GM18526 (cell line): ENCODE measurements around the gene CDKN3.

Source experiments
- POLR2A ChIP-seq: IDR thresholded peaks from 3 replicates; pipeline ENCODE4 v1.6.1; 2011; ENCODE audit not compliant: insufficient read length; ENCODE audit errors: extremely low read depth

Gene CDKN3

DNA sequence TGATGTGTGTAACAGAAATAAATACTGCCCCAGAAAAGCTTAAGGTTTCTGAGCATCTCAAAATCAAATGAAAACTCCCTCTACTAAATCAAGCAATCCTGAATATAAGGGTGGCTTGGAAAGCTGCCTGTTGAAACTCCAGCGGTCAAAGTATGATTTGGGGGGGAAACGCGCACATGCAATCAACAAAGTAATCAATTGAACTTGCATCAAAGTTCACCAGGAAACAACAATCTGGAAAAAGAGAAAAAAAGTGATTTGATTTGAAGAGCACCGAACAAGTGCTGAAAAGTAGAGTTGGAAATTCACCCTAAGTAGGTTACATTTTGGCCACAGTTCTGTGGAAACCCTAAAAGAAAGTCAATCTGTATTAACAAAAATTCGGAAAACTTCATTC is 43.7 kb downstream of the CDKN3 start:
- no peak for TF ChIP-seq POLR2A

DNA sequence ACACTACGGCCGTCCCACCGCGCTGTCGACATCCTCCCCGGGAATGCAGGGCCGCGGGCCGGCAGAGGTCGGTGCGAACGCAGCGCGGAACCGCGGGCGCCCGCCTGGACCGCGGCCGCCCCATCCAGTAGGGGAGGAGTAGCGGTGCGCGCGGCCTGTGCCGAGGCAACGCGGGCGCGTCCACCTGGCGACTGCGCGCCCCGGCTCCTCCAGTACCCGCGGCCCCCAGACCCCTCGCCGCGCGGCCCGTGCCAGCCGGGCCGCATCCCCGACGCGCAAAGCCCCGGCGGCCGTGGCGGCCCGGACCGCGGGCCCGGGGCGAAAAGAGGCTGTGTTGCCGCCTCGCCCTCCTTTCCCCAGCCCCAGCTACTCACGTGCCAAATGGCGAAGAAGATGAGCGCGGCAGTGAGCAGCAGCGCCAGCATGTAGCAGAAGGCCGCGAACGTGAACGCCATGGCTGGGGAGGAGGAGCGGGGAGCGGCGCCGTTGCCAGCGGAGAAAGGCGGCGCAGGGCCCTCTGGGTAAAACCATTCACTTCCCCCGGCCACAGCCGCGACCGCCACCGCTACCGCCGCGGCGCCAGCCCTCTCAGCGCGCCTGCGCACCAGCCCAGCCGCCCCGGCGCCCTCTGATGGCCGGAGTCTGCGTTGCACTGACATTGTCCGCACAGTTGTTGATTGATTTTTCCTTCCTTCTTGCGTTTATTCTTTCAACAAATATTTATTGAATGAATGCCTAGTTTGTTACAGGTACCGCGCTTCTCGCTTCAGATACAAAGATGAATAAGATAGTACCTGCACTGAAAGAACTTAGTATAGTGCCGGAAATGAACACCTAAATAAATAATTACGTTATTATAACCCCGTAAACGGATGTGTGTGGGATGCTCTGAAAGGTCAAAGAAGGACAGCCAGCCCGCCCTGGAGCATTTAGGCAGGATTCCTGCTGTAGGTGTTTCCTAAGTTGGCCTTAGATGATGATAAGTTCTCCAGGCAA is 44.4 kb downstream of the CDKN3 start, which contains the start of gene CNIH1:
TSS of gene CNIH1 (minus strand) at position 502 of the 996 bp plus-strand sequence. CDS start at position 455, 47 bp downstream.
- TF ChIP-seq POLR2A: peak; percentile 75

DNA sequence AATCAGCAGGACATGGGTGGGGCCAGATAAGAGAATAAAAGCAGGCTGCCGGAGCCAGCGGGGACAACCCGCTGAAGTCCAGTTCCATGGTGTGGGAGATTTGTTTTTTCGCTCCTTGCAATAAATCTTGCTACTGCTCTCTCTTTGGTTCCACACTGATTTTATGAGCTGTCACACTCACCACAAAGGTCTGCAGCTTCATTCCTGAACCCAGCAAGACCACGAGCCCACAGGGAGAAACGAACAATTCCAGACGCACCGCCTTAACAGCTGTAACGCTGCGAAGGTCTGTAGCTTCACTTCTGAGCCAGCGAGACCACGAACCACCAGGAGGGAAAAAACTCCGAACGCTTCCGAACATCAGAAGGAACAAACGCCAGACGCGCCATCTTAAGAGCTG is 47.2 kb downstream of the CDKN3 start:
- no peak for TF ChIP-seq POLR2A

DNA sequence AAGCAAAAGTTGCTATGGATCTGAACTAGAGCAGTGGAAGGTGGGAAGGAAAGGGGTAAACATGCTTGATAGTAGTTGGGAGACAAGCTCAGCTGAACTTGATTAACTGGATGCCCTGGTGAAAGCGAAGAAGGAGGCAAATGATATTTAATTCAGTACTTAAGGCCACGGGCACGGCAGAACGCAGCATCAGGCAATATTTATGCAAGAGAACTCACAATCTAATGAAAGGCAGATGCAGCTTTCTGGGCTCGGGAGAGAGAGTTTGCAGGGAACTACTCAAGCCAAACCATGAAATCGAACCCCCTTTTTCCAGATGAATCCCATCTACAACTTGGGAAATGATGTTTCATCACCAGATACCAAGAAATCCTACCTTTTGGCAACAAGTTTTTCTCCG is 47.9 kb downstream of the CDKN3 start:
- TF ChIP-seq POLR2A: no peak

DNA sequence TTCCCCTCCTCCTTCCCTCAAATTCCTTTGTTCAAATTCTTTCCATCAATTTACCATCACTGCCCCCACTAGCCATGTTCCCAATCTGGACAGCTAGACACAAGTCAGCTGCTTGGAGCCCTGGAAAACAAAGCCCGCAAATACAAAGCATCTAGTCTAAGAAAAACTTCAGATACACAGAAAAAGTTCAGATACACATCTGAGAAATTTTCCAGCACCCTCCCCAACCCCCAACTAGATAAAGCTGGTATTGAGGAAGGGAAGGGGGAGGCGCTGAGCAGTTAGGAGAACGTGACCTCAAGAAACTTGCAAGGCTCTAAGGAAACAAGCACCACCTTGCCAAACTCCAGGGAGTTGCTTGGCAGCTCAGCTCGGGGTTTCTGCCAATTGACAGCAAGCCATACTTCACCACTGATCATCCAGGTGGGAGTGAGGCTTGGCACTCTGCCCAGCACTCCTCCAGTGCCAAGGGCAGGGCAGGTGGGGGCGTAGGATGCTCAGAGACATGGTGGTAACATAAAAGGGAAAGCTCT is 49.4 kb downstream of the CDKN3 start:
- no peak for TF ChIP-seq POLR2A

DNA sequence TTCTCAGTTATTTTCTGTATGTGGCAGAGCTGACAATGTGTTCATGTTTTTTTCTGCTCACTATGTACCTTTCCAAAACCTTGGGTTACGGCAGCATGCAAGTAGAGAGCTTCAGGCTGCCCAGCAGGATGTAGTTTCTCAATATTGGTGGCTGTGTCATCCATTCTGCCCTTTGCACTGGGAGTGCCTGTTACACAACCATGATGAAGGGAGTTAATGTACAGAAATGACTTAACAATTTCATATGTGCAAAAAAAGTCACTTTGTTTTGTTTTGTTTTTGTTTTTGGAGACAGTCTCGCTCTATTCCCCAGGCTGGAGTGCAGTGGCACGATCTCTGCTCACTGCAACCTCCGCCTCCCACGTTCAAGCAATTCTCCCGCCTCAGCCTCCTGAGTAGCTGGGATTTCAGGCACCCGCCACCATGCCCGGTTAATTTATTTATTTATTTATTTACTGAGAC is 50.5 kb downstream of the CDKN3 start:
- no peak for TF ChIP-seq POLR2A

DNA sequence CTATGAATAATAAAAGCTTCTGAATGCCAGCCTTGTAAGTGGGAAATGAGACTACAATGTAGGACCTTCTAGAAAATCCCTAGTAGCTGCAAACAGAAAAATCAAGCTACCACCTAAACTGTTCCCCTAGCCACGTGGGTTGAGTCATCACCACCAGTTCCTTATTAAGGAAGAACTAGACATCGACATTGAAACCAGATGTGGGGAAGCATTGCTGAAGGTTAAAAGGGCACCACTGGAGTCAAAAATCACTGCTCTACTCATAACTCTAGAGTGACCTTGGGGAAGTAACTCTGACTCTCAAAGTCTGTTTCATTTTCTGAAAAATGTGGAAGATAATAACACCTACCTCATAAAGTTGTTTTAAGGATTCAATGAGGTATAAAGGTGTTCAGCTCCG is 53.7 kb downstream of the CDKN3 start:
- no peak for TF ChIP-seq POLR2A

DNA sequence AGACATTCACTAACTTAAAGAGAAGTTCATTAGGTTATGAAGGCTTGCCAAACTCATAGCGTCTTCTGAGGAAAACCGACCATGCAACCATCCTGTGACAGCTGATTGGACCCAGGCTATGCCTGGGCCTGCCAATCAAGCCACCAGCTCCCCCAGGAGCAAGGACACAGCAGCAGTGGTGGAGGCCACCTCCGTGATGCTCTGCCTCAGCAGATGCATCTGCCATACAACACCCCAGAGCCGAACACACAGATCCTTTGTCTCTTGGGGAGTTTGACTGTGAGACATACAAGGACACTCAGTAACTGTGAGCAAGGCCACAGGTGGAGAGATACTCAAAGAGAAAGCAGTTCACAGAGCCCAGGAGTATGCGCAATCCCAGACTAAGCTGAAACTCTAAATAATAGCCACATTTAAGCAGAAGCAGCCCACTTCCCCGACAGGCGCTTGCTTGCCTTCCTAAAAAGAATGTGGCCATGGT is 54.4 kb downstream of the CDKN3 start:
- TF ChIP-seq POLR2A: no peak

DNA sequence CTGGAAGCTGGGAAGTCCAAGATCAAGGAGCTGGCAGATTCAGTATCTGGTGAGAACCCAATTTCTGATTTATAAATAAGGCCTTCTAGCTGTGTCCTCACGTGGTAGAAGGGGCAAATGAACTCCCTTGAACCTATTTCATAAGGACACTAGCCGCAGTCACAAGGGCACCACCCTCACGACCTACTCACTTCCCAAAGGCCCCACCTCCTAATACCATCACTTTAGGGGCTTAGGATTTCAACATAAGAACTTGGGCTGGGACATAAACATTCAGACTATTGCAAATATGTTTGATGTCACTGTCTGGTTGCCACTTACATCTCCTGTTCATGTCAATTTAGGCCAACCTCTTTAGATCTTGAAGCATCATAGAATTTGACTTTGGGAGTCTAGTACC is 55.2 kb downstream of the CDKN3 start:
- no peak for TF ChIP-seq POLR2A

DNA sequence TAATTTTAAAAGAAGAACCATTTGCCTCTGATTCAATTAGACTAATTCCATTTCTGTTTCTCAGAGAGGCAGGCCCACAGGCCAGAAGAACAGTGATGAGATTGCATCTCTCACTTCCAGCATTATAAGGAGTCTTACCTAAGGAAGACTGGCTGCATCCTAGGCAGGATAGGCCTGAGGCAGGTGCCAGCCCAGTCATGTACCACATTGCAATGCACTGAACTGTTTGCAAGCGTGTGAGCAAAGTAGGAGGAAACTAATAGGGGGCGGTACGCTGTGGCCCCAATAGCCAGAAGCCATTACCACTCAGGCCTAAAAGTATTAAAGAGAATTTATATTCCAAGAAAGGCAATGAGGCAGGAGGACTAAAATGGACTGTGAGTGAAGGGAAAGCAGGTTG is 56.4 kb downstream of the CDKN3 start:
- TF ChIP-seq POLR2A: no peak

DNA sequence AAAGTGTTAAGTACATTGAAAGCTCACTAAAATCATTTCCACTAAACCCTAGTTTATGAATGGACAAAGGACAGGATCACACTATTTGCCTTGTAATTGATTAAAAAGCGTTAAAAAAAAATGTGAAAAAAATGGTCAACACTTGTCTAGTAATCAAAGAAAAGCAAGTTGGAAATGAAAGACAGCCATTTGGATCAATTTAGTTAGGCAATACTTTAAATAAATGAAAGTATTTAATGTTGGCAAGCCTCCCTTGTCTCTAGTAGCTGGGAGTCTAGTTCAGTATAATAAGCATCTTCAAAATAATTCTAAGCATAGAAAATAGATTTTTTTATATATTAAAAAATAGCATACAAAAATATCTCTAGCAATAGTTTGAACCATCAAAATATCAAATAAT is 58.6 kb downstream of the CDKN3 start:
- no peak for TF ChIP-seq POLR2A

DNA sequence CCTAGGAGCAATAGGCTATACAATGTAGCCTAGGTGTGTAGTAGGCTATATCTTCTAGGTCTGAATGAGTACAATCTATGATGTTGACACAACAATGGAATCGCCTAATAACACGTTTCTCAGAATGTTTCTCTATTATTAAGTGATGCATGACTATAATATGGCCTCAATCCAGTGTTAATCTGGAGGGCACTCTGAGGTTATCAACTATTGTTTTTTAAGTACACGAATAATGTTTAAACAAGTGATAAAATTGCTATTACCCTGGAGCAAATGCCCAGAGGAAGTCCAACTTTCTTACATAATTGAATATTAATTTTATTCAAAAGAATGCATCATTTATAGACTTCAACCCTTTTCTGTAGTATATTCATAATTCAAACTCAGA is 60.8 kb downstream of the CDKN3 start:
- no peak for TF ChIP-seq POLR2A

DNA sequence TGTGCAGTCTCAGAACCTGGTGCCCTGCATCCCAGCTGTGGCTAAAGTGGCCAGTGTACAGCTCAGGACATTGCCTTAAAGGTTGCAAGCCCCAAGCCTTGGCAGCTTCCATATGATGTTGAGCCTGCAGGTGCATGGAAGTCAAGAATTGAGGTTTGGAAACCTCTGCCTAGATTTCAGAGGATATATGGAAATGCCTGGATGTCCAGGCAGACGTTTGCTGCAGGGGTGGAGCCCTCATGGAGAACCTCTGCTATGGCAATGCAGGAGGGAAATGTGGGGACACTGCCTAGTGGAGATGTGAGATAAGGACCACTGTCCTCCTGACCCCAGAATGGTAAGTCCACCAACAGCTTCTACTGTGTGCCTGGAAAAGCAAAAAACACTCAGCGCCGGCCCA is 62.3 kb downstream of the CDKN3 start:
- no peak for TF ChIP-seq POLR2A

DNA sequence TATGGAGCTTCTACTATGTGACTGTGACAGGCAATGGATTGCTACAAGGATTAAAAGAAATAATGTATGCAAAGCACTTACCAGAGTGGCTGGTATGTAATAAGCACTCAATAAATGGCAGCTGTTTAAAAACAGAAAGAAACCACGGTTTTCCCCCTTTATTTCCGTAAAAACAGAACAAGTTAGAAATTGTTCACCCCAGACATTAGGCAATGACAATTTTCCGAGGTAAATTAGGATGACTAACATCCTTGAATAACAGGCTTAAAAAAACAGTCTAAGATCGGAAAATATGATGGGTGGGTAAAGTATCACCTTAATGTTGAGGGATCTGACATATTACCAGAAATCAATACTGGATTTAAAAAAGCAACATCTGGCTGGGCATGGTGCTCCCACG is 65.2 kb downstream of the CDKN3 start:
- TF ChIP-seq POLR2A: no peak

DNA sequence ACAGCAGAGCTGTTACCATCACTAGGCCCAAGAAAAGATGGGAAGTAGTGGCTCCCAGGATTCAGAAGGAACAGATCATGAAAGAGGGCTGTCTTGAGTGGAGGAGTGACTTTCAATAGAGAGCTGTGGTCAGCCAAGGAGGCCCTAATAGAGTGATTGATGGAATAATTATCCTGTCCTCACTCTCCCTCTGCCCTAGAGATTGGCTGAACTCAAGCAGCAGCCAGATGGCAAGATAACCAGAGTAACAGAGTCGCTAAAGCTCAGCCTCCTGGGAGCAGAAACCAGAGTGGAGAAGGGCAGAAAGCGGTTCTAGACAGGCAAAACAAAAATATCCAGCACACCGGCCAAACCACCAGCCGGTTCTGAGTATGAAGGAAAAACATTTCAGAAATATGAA is 68.8 kb downstream of the CDKN3 start:
- TF ChIP-seq POLR2A: no peak

DNA sequence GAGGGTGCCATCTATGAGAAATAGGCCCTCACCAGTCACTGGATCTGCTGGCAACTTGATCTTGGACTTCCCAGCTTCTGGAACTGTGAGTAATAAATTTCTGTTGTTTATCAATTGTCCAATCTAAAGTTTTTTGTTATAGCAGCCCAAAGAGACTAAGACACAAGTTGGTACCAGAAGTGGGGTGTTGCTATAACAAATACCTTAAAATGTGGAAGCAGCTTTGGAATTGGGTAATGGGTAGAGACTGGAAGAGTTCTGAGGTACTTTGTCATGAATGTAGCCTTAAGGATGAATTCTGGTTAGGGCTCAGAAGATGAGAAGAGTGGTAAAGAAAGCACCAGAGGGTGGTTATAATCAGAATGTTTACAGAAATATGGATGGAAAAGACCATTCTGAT is 70.5 kb downstream of the CDKN3 start:
- no peak for TF ChIP-seq POLR2A
